A549 treated with DMSO at 1 μM for 4 hours (cell line): ENCODE measurements around the gene SUMO2. TPM values are rescaled to one million over a fixed set of nuclear protein-coding genes. Genes with fewer than 3 reads are reported as not detected.

ENCODE experiments used
- total RNA-seq: library from RNA; stranded (reverse); fragments of 200-300 nt; extraction: Qiagen RNA extraction; gene quantifications from 5 replicates; pipeline ENCODE4 v1.2.3, GENCODE V29; 2022; ENCODE audit warnings: low read depth

Gene SUMO2
- total RNA-seq: 330 to 428 TPM (median 394 TPM) in 5 replicates

DNA sequence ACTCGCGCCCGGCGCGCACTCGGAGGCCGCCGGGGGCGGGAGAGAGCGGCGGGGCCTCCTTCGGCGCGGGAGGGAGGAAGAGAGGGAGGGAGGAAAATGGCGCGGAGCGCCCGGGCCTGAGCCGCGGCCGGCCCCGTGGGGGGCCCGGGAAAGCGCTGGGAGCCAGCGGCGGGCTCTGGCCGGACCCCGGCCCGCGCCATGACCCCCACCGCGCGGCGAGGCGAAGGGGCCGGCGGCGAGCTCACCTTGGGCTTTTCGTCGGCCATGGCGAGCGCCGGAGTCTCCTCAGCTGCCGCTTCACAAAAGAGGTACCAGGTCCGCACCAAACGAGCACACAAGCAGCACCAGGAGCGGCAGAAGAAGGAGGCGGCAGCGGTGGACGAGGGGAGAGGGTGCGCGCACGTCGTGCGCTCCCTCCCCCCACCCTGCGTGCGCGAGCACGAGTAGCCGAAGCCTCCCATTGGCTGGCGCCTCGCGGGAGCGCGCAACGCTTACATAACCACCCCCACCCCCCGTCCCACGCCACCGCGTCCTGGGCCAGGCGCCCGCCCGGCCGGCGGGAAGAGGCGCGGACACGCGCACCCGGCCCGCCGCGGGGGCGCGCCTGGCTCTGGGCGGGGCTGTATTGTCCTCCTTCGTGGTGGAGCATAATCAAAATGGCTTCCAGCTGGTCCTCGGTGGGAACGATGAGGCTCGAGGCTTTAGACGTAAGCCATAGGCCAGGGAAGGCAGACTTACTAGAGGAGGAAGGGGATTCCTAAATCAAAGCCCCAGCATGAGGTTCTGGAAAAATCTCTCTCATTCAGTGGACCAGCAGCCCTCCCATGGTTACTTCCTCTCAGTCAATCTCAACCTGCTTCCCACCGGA, at the start of gene SUMO2:
Gene SUMO2, minus strand, starts transcription at position 391 of the 868 bp plus-strand sequence. Its CDS starts 125 bp downstream, at position 266.

GRCh38 chr17:75205037-75205792, 22.5 kb upstream of the SUMO2 start, which contains the start of gene NUP85:
Gene NUP85 (plus strand): TSS chr17:75205679. CDS start chr17:75205762, 83 bp downstream.

GRCh38 chr17:75154195-75155106, 28.3 kb downstream of the SUMO2 start, which contains the start of gene JPT1:
Gene JPT1 (minus strand): TSS chr17:75154512. CDS start chr17:75154397, 115 bp downstream.

GRCh38 chr17:75131278-75132017, 51.3 kb downstream of the SUMO2 start, which contains the start of gene NT5C:
Gene NT5C (minus strand): TSS chr17:75131742. CDS start chr17:75131707, 35 bp downstream.

Other genes with a start within 250 kb of the SUMO2 start
- not detected in 5 replicates for gene OTOP3, start 247.1 kb downstream of the SUMO2 start, total RNA-seq
- 6.3 to 7.3 TPM (median 7.2 TPM) in 5 replicates for gene HID1, start 210.2 kb downstream of the SUMO2 start, total RNA-seq
- gene CDR2L, start 195.3 kb downstream of the SUMO2 start, total RNA-seq: 35.3 to 50.0 TPM (median 44.7 TPM) in 5 replicates
- 74.1 to 83.2 TPM (median 79.3 TPM) in 5 replicates for gene MRPL58, start 170.3 kb downstream of the SUMO2 start, total RNA-seq
- 451 to 527 TPM (median 489 TPM) in 5 replicates for gene ATP5PD, start 136.0 kb downstream of the SUMO2 start, total RNA-seq
- gene KCTD2, start 135.7 kb downstream of the SUMO2 start, total RNA-seq: 28.0 to 29.8 TPM (median 29.0 TPM) in 5 replicates
- gene SLC16A5, start 95.0 kb downstream of the SUMO2 start, total RNA-seq: 23.9 to 31.5 TPM (median 27.3 TPM) in 5 replicates
- gene ARMC7, start 73.0 kb downstream of the SUMO2 start, total RNA-seq: 14.9 to 20.8 TPM (median 17.9 TPM) in 5 replicates
- 83.2 to 128 TPM (median 117 TPM) in 5 replicates for gene NT5C, start 51.2 kb downstream of the SUMO2 start, total RNA-seq
- 789 to 884 TPM (median 813 TPM) in 5 replicates for gene JPT1, start 28.4 kb downstream of the SUMO2 start, total RNA-seq
- gene NUP85, start 22.7 kb upstream of the SUMO2 start, total RNA-seq: 90.7 to 111 TPM (median 107 TPM) in 5 replicates
- 23.9 to 31.0 TPM (median 29.2 TPM) in 5 replicates for gene GGA3, start 78.6 kb upstream of the SUMO2 start, total RNA-seq
- gene MRPS7, start 78.9 kb upstream of the SUMO2 start, total RNA-seq: 159 to 185 TPM (median 169 TPM) in 5 replicates
- 33.8 to 37.5 TPM (median 36.9 TPM) in 5 replicates for gene MIF4GD, start 88.3 kb upstream of the SUMO2 start, total RNA-seq
- gene SLC25A19, start 106.5 kb upstream of the SUMO2 start, total RNA-seq: 20.0 to 23.1 TPM (median 22.8 TPM) in 5 replicates
- gene GRB2, start 222.7 kb upstream of the SUMO2 start, total RNA-seq: 87.7 to 118 TPM (median 107 TPM) in 5 replicates